PC-9 (cell line): ENCODE measurements around the gene RPGRIP1L. TPM values are rescaled to one million over a fixed set of nuclear protein-coding genes. Genes with fewer than 3 reads are reported as not detected.

Experiments
- BruUV-seq: library from RNA; stranded (reverse); fragments of 400-500 nt; replicated peaks from 2 replicates; lab custom pipeline; 2021; lab: Mats Ljungman, UMichigan
- CTCF ChIA-PET: fragments of 300-600 bp; sonication (Branson Sonifier 250); formaldehyde crosslinking; loops from one replicate; lab custom pipeline; 2022; ENCODE audit warnings: antibody characterized with exemption; lab: Charles Lee
- POLR2A ChIA-PET: fragments of 300-600 bp; sonication (Branson Sonifier 250); formaldehyde crosslinking; loops from one replicate; lab custom pipeline; 2022; ENCODE audit warnings: antibody characterized with exemption; ENCODE audit not compliant: unreplicated experiment; lab: Charles Lee
- DNase-seq, 2 experiments: peaks; one replicate each; pipeline versions ENCODE4 v3.0.0 to v3.0.0-alpha.2; 2015 to 2022; ENCODE audit warnings: mixed read lengths in 1 of 2
- H2AFZ ChIP-seq: fragments of 200-600 bp; sonication (generic); 2 replicates; pipeline ENCODE4 v1.8.1; 2017; ENCODE audit warnings: antibody characterized with exemption
- H3F3A ChIP-seq: fragments of 200-600 bp; sonication (generic); 2 replicates; pipeline ENCODE4 v1.8.1; 2017; ENCODE audit warnings: antibody characterized with exemption, mild to moderate bottlenecking, low read depth; ENCODE audit not compliant: insufficient read depth
- H3K27ac ChIP-seq: fragments of 200-600 bp; sonication (generic); 2 replicates; pipeline ENCODE4 v1.6.1; 2016; ENCODE audit warnings: mixed run types
- H3K27me3 ChIP-seq: fragments of 200-600 bp; sonication (generic); 2 replicates; pipeline ENCODE4 v1.6.1; 2016; ENCODE audit warnings: low read depth, mixed run types; ENCODE audit not compliant: insufficient read depth
- H3K36me3 ChIP-seq: fragments of 200-600 bp; sonication (generic); 2 replicates; pipeline ENCODE4 v1.6.1; 2016; ENCODE audit warnings: low read depth, mixed run types
- H3K4me1 ChIP-seq: fragments of 200-600 bp; sonication (generic); replicated peaks from 2 replicates; pipeline ENCODE4 v1.6.1; 2016; ENCODE audit warnings: mixed run types; ENCODE audit not compliant: insufficient read depth
- H3K4me2 ChIP-seq: fragments of 200-600 bp; sonication (generic); 2 replicates; pipeline ENCODE4 v1.6.1; 2017; ENCODE audit warnings: mixed run types
- H3K4me3 ChIP-seq: fragments of 200-600 bp; sonication (generic); 2 replicates; pipeline ENCODE4 v1.6.1; 2016; ENCODE audit warnings: mixed run types
- H3K79me2 ChIP-seq: fragments of 200-600 bp; sonication (generic); 2 replicates; pipeline ENCODE4 v1.6.1; 2017; ENCODE audit warnings: low read depth, mixed run types
- H3K9me2 ChIP-seq: fragments of 200-600 bp; sonication (generic); 2 replicates; pipeline ENCODE4 v1.8.1; 2017; ENCODE audit warnings: mild to moderate bottlenecking; ENCODE audit not compliant: insufficient read depth
- H3K9me3 ChIP-seq: fragments of 200-600 bp; sonication (generic); 2 replicates; pipeline ENCODE4 v1.8.1; 2016; ENCODE audit warnings: low read depth; ENCODE audit not compliant: insufficient read depth
- H4K20me1 ChIP-seq: fragments of 200-600 bp; sonication (generic); 2 replicates; pipeline ENCODE4 v1.8.1; 2017; ENCODE audit not compliant: insufficient read depth
- CTCF ChIP-seq: fragments of 200-600 bp; sonication (generic); conservative IDR thresholded peaks from 2 replicates; pipeline ENCODE4 v1.6.1; 2017; ENCODE audit warnings: mixed run types, antibody characterized with exemption, mild to moderate bottlenecking, moderate library complexity
- EZH2 ChIP-seq: fragments of 200-600 bp; sonication (generic); IDR thresholded peaks from 2 replicates; pipeline ENCODE4 v1.8.0; 2017; ENCODE audit warnings: antibody characterized with exemption, low read depth
- intact Hi-C: fragments of 100-400 bp; cut with micrococcal nuclease; formaldehyde crosslinking; loops from one replicate; pipeline ENCODE4 v1.10.0; 2022; ENCODE audit not compliant: unreplicated experiment
- total RNA-seq: library from RNA; stranded (reverse); gene quantifications from 2 replicates; pipeline ENCODE4 v1.2.3, GENCODE V29; 2021

RPGRIP1L gene
- total RNA-seq, 1 experiment from 2014 or later, result 14.0 TPM

- intact Hi-C loops, result no loop called here
- ChIA-PET CTCF (no interaction called here), POLR2A (no interaction called here)
- Histone ChIP-seq H4K20me1 (no peaks in the 10 kb centered on the region), H3K9me3 (peaks cover 6% of the 10 kb centered on the region; the same call in 1 of the 2 replicates), H3K4me2 (no peak overlapping the region), H3F3A (no peaks in the 10 kb centered on the region), H3K36me3 (peaks cover 11% of the 10 kb centered on the region), H3K79me2 (no peaks in the 10 kb centered on the region), H3K9me2 (no peaks in the 10 kb centered on the region), H3K4me1 (no peaks in the 10 kb centered on the region), H3K27ac (no peak overlapping the region), H3K4me3 (no peak overlapping the region), H2AFZ (no peak overlapping the region), H3K27me3 (no peaks in the 10 kb centered on the region)
- no TSS peak for BruUV-seq
- no peak for DNase-seq
- TF ChIP-seq CTCF (no peak), EZH2 (no peak)
Measured at GRCh38 chr16:53636978-53637377, 66.7 kb downstream of the RPGRIP1L start.

DNA sequence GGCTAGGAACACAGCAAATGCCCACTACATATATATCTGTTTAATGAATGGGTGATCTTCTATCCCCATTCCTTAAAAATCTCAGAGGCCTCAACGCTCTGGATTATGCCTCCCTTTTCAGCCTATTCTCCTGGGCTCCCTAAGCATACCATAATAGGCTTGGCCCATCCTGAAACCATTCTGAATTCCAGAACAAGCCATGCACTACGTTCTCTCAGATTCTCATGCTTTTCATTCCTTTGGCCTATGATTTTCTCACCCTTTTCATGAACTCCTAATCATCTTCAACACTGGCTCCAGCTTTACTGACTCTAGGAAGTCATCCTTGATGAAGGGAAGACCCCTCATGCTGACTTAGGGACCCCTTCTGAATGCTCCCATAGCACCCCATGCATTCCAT lies 71.1 kb downstream of the RPGRIP1L start:
- no peaks in the 10 kb centered on the region for H3K27me3 ChIP-seq
- 0 out of 2 replicates have a peak, but pooled peaks cover 8% of the 10 kb centered on the region for H3K36me3 ChIP-seq
- ChIA-PET POLR2A (no interaction called here), CTCF (no interaction called here)
- H3K27ac ChIP-seq, result no peak overlapping the region
- no peak overlapping the region for H3K4me2 ChIP-seq
- H3K9me3 ChIP-seq, result peaks cover 6% of the 10 kb centered on the region; the same call in 1 of the 2 replicates
- H3F3A ChIP-seq, result no peaks in the 10 kb centered on the region
- H4K20me1 ChIP-seq, result no peaks in the 10 kb centered on the region
- no peak overlapping the region for H2AFZ ChIP-seq
- no TSS peak for BruUV-seq
- DNase-seq, result no peak
- intact Hi-C loops, result no loop called here
- no peak overlapping the region for H3K4me3 ChIP-seq
- no peaks in the 10 kb centered on the region for H3K79me2 ChIP-seq
- no peaks in the 10 kb centered on the region for H3K9me2 ChIP-seq
- TF ChIP-seq EZH2 (no peak), CTCF (no peak)
- no peaks in the 10 kb centered on the region for H3K4me1 ChIP-seq

DNA sequence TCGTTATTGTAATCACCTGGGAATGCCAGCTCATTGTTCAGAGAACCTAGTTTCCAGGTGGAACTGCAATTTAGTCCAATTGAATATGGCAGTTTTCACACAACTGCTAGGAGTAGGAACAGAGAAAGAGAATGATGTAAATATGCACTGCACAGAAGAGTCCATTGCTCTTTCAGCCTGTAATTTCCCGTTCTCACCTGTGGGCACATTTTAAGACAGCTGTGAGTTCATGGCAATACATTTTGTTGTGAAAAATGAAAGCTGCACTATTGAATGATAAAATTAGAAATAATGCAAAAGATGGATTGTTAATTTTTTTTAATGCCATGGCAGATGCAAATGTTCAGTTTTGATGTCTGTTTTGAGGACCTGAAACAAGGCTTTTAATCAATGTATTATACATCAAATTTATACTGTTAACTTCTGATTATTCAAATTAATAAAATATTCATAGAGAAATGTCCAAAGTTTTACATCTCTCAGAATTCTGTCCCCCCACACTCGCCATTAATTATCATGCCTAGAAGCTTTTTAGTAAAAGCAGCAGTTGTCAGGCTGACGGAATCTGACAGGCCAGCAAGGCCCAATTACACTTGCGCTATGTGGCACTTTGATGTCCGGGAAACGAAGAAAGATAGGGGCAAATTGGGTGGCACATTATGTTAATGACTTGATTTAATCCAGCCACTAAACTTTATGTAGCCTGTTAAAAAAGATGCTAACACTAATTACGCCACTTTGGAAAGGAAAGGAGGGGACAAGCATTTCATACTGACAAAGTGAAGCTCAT lies 72.2 kb downstream of the RPGRIP1L start:
- Histone ChIP-seq H3K36me3 (0 out of 2 replicates have a peak, but pooled peaks cover 6% of the 10 kb centered on the region), H4K20me1 (no peaks in the 10 kb centered on the region), H3K27ac (no peak overlapping the region), H3K9me3 (peaks cover 6% of the 10 kb centered on the region; the same call in 1 of the 2 replicates), H3F3A (no peaks in the 10 kb centered on the region), H3K4me3 (no peak overlapping the region), H3K79me2 (no peaks in the 10 kb centered on the region), H3K4me2 (no peak overlapping the region), H3K9me2 (no peaks in the 10 kb centered on the region), H3K27me3 (no peaks in the 10 kb centered on the region), H3K4me1 (no peaks in the 10 kb centered on the region), H2AFZ (no peak overlapping the region)
- BruUV-seq, result no TSS peak
- CTCF ChIA-PET, result no interaction called here
- no peak for DNase-seq
- intact Hi-C loops, result no loop called here
- POLR2A ChIA-PET, result no interaction called here
- no peak for TF ChIP-seq CTCF
- TF ChIP-seq EZH2, result no peak
